GM10266 (cell line): ENCODE data around the gene NHLRC2.

Experiments used
- DNase-seq: peaks from one replicate; pipeline ENCODE4 v3.0.0; 2012; ENCODE audit errors: extremely low spot score
- CTCF ChIP-seq: IDR thresholded peaks from 2 replicates; pipeline ENCODE4 v1.5.1; 2012; ENCODE audit warnings: mild to moderate bottlenecking, low read depth; ENCODE audit not compliant: control insufficient read depth, insufficient read depth; ENCODE audit errors: missing control alignments

NHLRC2 gene

GRCh38 chr10:113893570-113893969 is 39.1 kb downstream of the NHLRC2 start:
- DNase-seq, result no peak
- TF ChIP-seq CTCF, result no peak

GRCh38 chr10:113894581-113894980 is 40.1 kb downstream of the NHLRC2 start:
- no peak for DNase-seq
- TF ChIP-seq CTCF, result no peak

- DNase-seq, result no peak
- TF ChIP-seq CTCF, result no peak
Observed at GRCh38 chr10:113895018-113895417, 40.6 kb downstream of the NHLRC2 start.

GRCh38 chr10:113897693-113898618 is 43.5 kb downstream of the NHLRC2 start:
- no peak for TF ChIP-seq CTCF
- no peak for DNase-seq

- no peak for DNase-seq
- TF ChIP-seq CTCF, result no peak
Observed at GRCh38 chr10:113899952-113900598, 45.6 kb downstream of the NHLRC2 start.

GRCh38 chr10:113905756-113906155 is 51.3 kb downstream of the NHLRC2 start:
- DNase-seq, result no peak
- no peak for TF ChIP-seq CTCF

GRCh38 chr10:113907166-113907565 is 52.7 kb downstream of the NHLRC2 start:
- DNase-seq, result no peak
- TF ChIP-seq CTCF, result no peak
